Panc1 (cell line): ENCODE measurements around the gene GXYLT1.

Experiments used
- CTCF ChIP-seq: fragments of 450-650 bp; IDR thresholded peaks from 2 replicates; pipeline ENCODE4 v1.5.1; 2017; ENCODE audit warnings: mild to moderate bottlenecking
- POLR2AphosphoS5 ChIP-seq: IDR thresholded peaks from 2 replicates; pipeline ENCODE4 v1.6.1; 2012; ENCODE audit warnings: mild to moderate bottlenecking, low read depth, low read length, moderate library complexity

DNA sequence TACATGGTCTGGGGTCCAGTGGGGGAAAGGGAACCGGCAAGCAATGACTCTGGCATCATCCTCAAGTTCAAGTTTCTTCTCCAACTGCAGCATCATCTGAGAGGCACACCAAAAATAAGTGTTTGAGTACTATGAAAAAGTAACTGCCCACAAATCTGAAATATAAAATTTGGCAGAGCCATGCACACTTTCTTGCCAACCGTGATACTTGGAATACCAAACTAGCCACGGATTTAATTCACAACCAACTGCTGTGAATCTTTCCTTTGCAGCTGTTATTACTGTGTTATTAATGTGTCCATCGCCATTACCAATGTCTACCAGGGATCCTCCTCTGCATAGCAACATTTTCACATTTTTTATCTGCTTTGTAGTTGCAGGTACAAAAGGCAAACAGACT is 74.6 kb downstream of the GXYLT1 start:
- TF ChIP-seq CTCF (no peak), POLR2AphosphoS5 (no peak)
